Activated naive CD8-positive, alpha-beta T cell treated with anti-CD3 and anti-CD28 coated beads, Interleukin-2, amount 50 U/mL, for 24 hours (primary cell): Measurements from ENCODE around the gene ITPR2.

Experiments
- ATAC-seq: fragments of 150-1000 bp; cut with Tn5 transposase; one replicate; pipeline ENCODE4 v1.10.0; 2021
- DNase-seq: peaks from one replicate; pipeline ENCODE4 v3.0.0; 2021
- H3K27ac Mint-ChIP-seq: one replicate; pipeline ENCODE4 v1.8.0; 2021; ENCODE audit warnings: mild to moderate bottlenecking, mixed read lengths
- H3K27me3 Mint-ChIP-seq: one replicate; pipeline ENCODE4 v1.8.0; 2021; ENCODE audit warnings: mixed read lengths
- H3K36me3 Mint-ChIP-seq: one replicate; pipeline ENCODE4 v1.8.0; 2021; ENCODE audit warnings: low read depth, mixed read lengths
- H3K4me1 Mint-ChIP-seq: one replicate; pipeline ENCODE4 v1.8.0; 2021; ENCODE audit warnings: mixed read lengths
- H3K4me3 Mint-ChIP-seq: one replicate; pipeline ENCODE4 v1.8.0; 2021; ENCODE audit warnings: mild to moderate bottlenecking, moderate library complexity, mixed read lengths
- H3K9me3 Mint-ChIP-seq: one replicate; pipeline ENCODE4 v1.8.0; 2021; ENCODE audit warnings: mixed read lengths

The ITPR2 gene

GRCh38 chr12:26571560-26571959 is 261.4 kb downstream of the ITPR2 start:
- DNase-seq (no peak), ATAC-seq (no peak)
- Mint-ChIP-seq H3K27me3 (no peaks in the 10 kb centered on the region), H3K4me3 (no peak overlapping the region), H3K36me3 (peaks cover 32% of the 10 kb centered on the region), H3K27ac (no peak overlapping the region), H3K9me3 (no peaks in the 10 kb centered on the region), H3K4me1 (peaks cover 8% of the 10 kb centered on the region)

- Mint-ChIP-seq H3K36me3 (peaks cover 10% of the 10 kb centered on the region), H3K27me3 (no peaks in the 10 kb centered on the region), H3K9me3 (no peaks in the 10 kb centered on the region), H3K4me3 (no peak overlapping the region), H3K4me1 (no peaks in the 10 kb centered on the region), H3K27ac (no peak overlapping the region)
- ATAC-seq (no peak), DNase-seq (no peak)
Observed at GRCh38 chr12:26567126-26567525, 265.9 kb downstream of the ITPR2 start.

GRCh38 chr12:26566675-26567074 is 266.3 kb downstream of the ITPR2 start:
- H3K27ac Mint-ChIP-seq, result no peak overlapping the region
- H3K4me3 Mint-ChIP-seq, result no peak overlapping the region
- no peaks in the 10 kb centered on the region for H3K9me3 Mint-ChIP-seq
- ATAC-seq, result no peak
- H3K4me1 Mint-ChIP-seq, result no peaks in the 10 kb centered on the region
- H3K36me3 Mint-ChIP-seq, result peaks cover 14% of the 10 kb centered on the region
- no peaks in the 10 kb centered on the region for H3K27me3 Mint-ChIP-seq
- no peak for DNase-seq

GRCh38 chr12:26566186-26566585 is 266.8 kb downstream of the ITPR2 start:
- no peak for DNase-seq
- Mint-ChIP-seq H3K27me3 (no peaks in the 10 kb centered on the region), H3K4me3 (no peak overlapping the region), H3K4me1 (no peaks in the 10 kb centered on the region), H3K9me3 (no peaks in the 10 kb centered on the region), H3K27ac (no peak overlapping the region), H3K36me3 (peaks cover 15% of the 10 kb centered on the region)
- no peak for ATAC-seq

- Mint-ChIP-seq H3K27ac (no peak overlapping the region), H3K4me3 (no peak overlapping the region), H3K27me3 (no peaks in the 10 kb centered on the region), H3K4me1 (no peaks in the 10 kb centered on the region), H3K9me3 (no peaks in the 10 kb centered on the region), H3K36me3 (peaks cover 13% of the 10 kb centered on the region)
- ATAC-seq, result no peak
- no peak for DNase-seq
Observed at GRCh38 chr12:26564391-26564790, 268.6 kb downstream of the ITPR2 start.

- Mint-ChIP-seq H3K4me3 (no peak overlapping the region), H3K27me3 (no peaks in the 10 kb centered on the region), H3K36me3 (peaks cover 13% of the 10 kb centered on the region), H3K4me1 (no peaks in the 10 kb centered on the region), H3K9me3 (no peaks in the 10 kb centered on the region), H3K27ac (no peak overlapping the region)
- ATAC-seq (no peak), DNase-seq (no peak)
Observed at GRCh38 chr12:26563552-26563951, 269.4 kb downstream of the ITPR2 start.

- peaks cover 30% of the 10 kb centered on the region for H3K36me3 Mint-ChIP-seq
- no peak for ATAC-seq
- peaks cover 2% of the 10 kb centered on the region for H3K4me1 Mint-ChIP-seq
- H3K4me3 Mint-ChIP-seq, result no peak overlapping the region
- no peaks in the 10 kb centered on the region for H3K27me3 Mint-ChIP-seq
- no peaks in the 10 kb centered on the region for H3K9me3 Mint-ChIP-seq
- H3K27ac Mint-ChIP-seq, result no peak overlapping the region
- DNase-seq, result no peak
Observed at GRCh38 chr12:26557326-26557725, 275.7 kb downstream of the ITPR2 start.

- Mint-ChIP-seq H3K4me3 (no peak overlapping the region), H3K27ac (no peak overlapping the region), H3K9me3 (no peaks in the 10 kb centered on the region), H3K36me3 (peaks cover 26% of the 10 kb centered on the region), H3K27me3 (no peaks in the 10 kb centered on the region), H3K4me1 (peaks cover 2% of the 10 kb centered on the region)
- ATAC-seq (peak; percentile 8), DNase-seq (no peak)
Observed at GRCh38 chr12:26556916-26557315, 276.1 kb downstream of the ITPR2 start.

- no peak overlapping the region for H3K4me3 Mint-ChIP-seq
- no peaks in the 10 kb centered on the region for H3K9me3 Mint-ChIP-seq
- ATAC-seq (no peak), DNase-seq (no peak)
- no peaks in the 10 kb centered on the region for H3K27me3 Mint-ChIP-seq
- no peak overlapping the region for H3K27ac Mint-ChIP-seq
- H3K36me3 Mint-ChIP-seq, result peaks cover 26% of the 10 kb centered on the region
- H3K4me1 Mint-ChIP-seq, result peaks cover 2% of the 10 kb centered on the region
Observed at GRCh38 chr12:26555139-26555538, 277.9 kb downstream of the ITPR2 start.

GRCh38 chr12:26554332-26554731 is 278.7 kb downstream of the ITPR2 start:
- Mint-ChIP-seq H3K27me3 (no peaks in the 10 kb centered on the region), H3K4me1 (peaks cover 2% of the 10 kb centered on the region), H3K4me3 (no peak overlapping the region), H3K9me3 (no peaks in the 10 kb centered on the region), H3K36me3 (peaks cover 26% of the 10 kb centered on the region), H3K27ac (no peak overlapping the region)
- ATAC-seq (no peak), DNase-seq (no peak)

GRCh38 chr12:26551385-26551784 is 281.6 kb downstream of the ITPR2 start:
- Mint-ChIP-seq H3K36me3 (peaks cover 36% of the 10 kb centered on the region), H3K27ac (no peak overlapping the region), H3K27me3 (no peaks in the 10 kb centered on the region), H3K4me1 (no peaks in the 10 kb centered on the region), H3K9me3 (peaks cover 3% of the 10 kb centered on the region), H3K4me3 (no peak overlapping the region)
- DNase-seq (no peak), ATAC-seq (peak; percentile 52)

GRCh38 chr12:26548227-26548626 is 284.8 kb downstream of the ITPR2 start:
- Mint-ChIP-seq H3K4me3 (no peak overlapping the region), H3K27ac (no peak overlapping the region), H3K27me3 (no peaks in the 10 kb centered on the region), H3K4me1 (no peaks in the 10 kb centered on the region), H3K9me3 (peaks cover 6% of the 10 kb centered on the region), H3K36me3 (peaks cover 33% of the 10 kb centered on the region)
- ATAC-seq, result no peak
- DNase-seq, result no peak

- no peaks in the 10 kb centered on the region for H3K27me3 Mint-ChIP-seq
- ATAC-seq, result no peak
- no peak overlapping the region for H3K27ac Mint-ChIP-seq
- peaks cover 30% of the 10 kb centered on the region for H3K36me3 Mint-ChIP-seq
- DNase-seq, result no peak
- no peaks in the 10 kb centered on the region for H3K4me1 Mint-ChIP-seq
- H3K4me3 Mint-ChIP-seq, result no peak overlapping the region
- H3K9me3 Mint-ChIP-seq, result peaks cover 6% of the 10 kb centered on the region
Observed at GRCh38 chr12:26546535-26547314, 286.3 kb downstream of the ITPR2 start.

GRCh38 chr12:26539131-26539530 is 293.9 kb downstream of the ITPR2 start:
- no peak overlapping the region for H3K27ac Mint-ChIP-seq
- ATAC-seq (no peak), DNase-seq (no peak)
- H3K36me3 Mint-ChIP-seq, result peaks cover 27% of the 10 kb centered on the region
- H3K27me3 Mint-ChIP-seq, result no peaks in the 10 kb centered on the region
- H3K9me3 Mint-ChIP-seq, result no peaks in the 10 kb centered on the region
- no peak overlapping the region for H3K4me3 Mint-ChIP-seq
- no peaks in the 10 kb centered on the region for H3K4me1 Mint-ChIP-seq

- H3K27me3 Mint-ChIP-seq, result no peaks in the 10 kb centered on the region
- no peaks in the 10 kb centered on the region for H3K9me3 Mint-ChIP-seq
- no peaks in the 10 kb centered on the region for H3K4me1 Mint-ChIP-seq
- no peak overlapping the region for H3K27ac Mint-ChIP-seq
- peaks cover 29% of the 10 kb centered on the region for H3K36me3 Mint-ChIP-seq
- ATAC-seq (no peak), DNase-seq (no peak)
- no peak overlapping the region for H3K4me3 Mint-ChIP-seq
Observed at GRCh38 chr12:26537651-26538050, 295.3 kb downstream of the ITPR2 start.

GRCh38 chr12:26537126-26537525 is 295.9 kb downstream of the ITPR2 start:
- no peaks in the 10 kb centered on the region for H3K9me3 Mint-ChIP-seq
- H3K4me3 Mint-ChIP-seq, result no peak overlapping the region
- H3K36me3 Mint-ChIP-seq, result peaks cover 28% of the 10 kb centered on the region
- H3K27me3 Mint-ChIP-seq, result no peaks in the 10 kb centered on the region
- DNase-seq (no peak), ATAC-seq (no peak)
- no peak overlapping the region for H3K27ac Mint-ChIP-seq
- no peaks in the 10 kb centered on the region for H3K4me1 Mint-ChIP-seq
